HG03521 (cell line): ENCODE measurements around the gene CKM.

Source experiments
- ATAC-seq: cut with Tn5 transposase; IDR thresholded peaks from one replicate; pipeline ENCODE4 v1.9.1; 2021; ENCODE audit warnings: mild to moderate bottlenecking, moderate library complexity; ENCODE audit not compliant: unreplicated experiment

The CKM gene

DNA sequence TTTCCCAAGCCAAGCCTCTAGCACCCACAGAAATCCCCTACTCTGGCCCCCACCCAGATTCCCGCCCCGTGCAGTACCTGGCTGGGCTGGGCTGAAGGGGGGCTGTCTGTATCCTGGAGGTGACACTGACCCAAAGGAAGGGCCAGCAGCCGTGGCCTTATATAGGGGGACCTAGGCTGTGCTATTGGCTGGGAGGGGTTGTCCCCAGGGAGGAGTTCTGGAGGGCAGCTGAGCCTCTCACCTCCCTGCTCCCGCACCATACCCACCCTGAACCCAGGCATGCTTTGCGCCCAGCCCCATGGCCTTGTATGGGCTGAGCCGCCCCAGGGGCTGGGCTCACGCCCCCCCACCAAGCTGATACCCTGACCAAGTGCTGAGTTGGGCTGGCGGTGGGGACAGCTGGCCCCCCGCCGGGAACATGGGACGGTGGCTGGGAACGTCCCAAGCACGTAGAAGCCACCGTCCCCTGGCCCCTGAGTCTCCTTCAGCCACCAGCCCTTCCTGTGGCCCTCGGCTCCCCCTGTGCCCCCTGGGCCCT lies at the start of gene CKM:
TSS of gene CKM (minus strand) at position 132 of the 538 bp plus-strand sequence. CDS start 3,162 bp downstream, outside the sequence.
- ATAC-seq = no peak

DNA sequence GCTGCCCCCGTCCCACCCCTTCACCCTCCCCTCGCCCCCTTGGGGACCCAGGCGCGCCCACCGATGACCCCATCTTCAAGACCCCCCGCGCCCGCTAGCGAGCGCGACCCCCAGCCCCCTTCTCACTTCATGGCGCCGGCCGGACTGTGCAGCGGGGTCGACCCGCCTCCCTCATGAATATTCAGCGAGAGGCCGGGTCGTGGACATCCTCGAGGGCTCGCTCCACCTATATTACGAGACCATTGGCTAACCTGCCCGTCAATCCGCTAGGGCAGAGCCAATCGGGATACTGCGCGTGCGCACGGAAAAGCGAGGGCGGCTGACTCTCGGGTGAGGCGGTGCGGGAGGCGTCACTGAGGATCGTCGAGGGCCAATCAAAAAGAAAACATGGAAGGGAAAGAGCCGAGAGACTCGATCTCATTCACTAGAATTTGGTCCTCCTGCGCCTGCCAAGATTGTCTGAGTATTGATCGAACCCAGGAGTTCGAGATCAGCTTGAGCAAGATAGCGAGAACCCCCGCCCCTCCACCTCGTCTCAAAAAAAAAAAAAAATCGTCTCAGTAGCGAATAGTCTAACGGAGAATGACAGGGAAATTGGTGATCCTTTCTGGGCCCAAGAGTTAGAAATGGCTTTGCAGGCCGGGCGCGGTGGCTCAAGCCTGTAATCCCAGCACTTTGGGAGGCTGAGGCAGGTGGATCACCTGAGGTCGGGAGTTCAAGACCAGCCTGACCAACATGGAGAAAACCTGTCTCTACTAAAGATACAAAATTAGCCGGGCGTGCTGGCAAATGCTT lies 47.9 kb upstream of the CKM start, which contains the start of gene ERCC2:
TSS of gene ERCC2 (minus strand) at position 164 of the 795 bp plus-strand sequence. CDS start at position 131, 33 bp downstream.
- ATAC-seq = peak; percentile 95

DNA sequence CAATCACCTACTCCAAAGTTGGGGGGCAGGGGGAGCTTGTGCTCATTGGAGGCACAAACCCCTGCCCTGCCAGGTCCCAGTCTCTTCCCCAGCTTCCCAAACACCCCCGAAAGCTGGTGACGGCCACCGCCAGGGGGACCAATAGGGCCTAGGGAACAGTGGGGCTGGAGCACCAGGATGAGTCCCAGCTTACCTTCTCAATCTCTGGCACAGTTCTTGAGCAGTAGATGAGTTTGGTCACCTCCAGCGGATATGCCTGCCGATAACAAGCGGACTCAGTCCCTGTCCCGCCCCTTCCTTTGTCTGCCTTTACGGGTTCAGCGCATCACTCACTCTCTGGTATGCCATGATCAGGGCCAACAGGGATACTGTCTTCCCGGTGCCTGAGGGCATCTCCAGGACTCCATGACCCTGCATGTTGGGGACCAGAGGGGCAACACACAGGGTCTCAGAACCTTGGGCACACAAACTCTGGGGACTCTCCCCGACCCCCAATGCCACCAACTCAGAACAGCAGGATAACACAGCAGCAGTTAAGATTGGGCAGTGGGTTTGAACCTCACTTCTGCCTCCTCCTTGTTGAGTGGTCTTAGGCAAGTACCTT lies 46.2 kb upstream of the CKM start:
- no peak for ATAC-seq

GRCh38 chr19:45368127-45368526 lies 45.5 kb upstream of the CKM start:
- ATAC-seq = no peak

DNA sequence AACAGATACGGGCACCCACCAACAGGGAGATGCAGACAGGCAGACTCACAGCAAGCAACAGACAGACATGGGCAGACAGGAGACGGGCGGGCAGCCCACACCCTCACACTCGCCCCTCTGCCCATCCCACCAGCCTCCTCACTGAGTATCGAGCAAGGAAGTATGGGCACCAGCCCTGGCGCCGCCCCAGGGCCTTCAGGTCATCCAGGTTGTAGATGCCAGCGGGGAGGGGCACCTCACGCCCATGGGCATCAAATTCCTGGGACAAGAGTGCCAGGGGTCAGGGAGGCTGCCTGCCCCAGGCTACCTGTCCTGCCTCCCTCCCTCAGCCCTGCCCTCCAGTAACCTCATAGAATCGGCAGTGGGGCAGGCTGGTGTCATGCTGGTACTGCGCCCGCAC lies 42.0 kb upstream of the CKM start:
- ATAC-seq = no peak

DNA sequence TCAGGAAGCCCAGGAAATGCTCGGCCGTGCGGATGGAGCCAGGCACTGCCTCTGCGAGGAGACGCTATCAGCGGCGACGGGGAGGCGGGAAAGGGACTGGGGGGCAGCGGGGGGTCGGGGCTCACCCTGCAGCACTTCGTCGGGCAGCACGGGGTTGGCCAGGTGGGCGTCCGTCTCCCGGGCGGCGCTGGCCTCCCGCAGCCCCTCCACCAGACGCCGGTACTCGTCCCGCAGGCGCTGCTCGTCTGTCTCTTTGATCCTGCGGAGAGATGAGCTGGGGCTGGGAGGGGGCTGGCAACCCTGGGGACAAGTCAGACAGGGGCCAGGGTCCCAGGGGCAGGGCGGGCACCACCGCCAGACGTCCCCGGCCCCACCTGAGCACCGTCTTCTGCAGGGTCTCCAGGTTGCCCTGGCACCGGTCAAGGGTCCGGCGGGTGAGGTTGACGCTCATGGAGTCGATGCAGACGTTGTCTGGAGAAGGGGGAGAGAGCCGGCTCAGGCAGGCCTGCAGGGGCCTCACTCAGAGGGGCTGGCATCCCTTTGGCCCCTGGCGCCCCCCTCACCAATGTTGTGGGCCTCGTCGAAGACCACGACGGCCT lies 41.3 kb upstream of the CKM start:
- ATAC-seq = no peak

DNA sequence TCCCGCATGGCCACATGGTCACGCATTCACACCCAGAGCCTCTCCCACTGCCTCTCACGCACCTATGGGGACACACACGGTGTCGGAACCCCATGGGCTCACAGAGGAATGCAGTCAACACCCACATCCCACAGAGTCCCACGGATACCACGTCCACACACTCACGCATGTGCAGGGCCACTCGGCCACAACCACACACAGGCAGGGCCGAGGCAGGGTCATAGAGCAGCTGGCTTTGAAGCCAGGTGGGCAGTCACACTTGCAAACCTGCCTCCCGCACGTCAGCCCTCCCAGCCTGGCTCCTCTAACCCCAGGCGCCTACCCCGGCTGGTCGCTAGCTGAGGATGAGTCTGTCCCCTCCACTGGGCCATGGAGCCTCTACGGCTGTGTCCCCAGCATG lies 39.6 kb upstream of the CKM start:
- ATAC-seq = no peak

GRCh38 chr19:45361608-45362007 lies 38.9 kb upstream of the CKM start:
- ATAC-seq = no peak

- ATAC-seq = no peak
Observed at GRCh38 chr19:45358213-45358792, 35.6 kb upstream of the CKM start.

- ATAC-seq = no peak
Observed at GRCh38 chr19:45357445-45357783, 34.7 kb upstream of the CKM start.

DNA sequence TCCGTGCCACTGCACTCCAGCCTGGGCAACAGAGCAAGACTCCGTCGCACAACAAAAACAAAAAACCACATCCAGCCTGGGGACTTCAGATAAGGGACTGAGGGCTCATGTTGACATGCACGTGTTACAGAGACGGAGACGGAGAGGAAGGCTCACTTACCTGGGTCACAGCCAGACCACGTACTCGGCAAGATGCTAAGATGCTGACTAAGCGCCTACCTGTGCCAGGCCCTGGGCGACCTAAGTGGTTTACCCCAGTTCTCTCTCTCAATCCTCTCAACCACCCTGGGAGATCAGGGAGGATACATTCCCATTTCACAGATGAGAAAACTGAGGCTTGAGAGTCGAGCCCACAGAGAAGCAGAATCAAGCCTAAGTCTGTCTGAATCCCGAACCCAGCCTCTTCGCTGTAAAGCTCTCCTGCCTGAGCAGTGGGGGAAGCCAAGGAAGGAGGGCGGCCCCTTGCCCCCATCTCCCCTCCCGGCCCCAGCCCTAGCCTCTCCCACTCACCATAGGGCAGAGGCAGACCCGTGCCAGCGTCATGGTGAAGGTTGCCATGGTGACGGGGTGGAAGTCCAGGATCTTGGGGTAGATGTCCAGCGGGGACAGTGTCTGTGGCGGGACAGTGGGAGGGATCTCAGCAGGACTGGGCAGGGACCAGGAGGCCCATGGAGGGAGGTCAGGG lies 34.2 kb upstream of the CKM start:
- ATAC-seq = no peak

GRCh38 chr19:45355910-45356309 lies 33.2 kb upstream of the CKM start:
- no peak for ATAC-seq

DNA sequence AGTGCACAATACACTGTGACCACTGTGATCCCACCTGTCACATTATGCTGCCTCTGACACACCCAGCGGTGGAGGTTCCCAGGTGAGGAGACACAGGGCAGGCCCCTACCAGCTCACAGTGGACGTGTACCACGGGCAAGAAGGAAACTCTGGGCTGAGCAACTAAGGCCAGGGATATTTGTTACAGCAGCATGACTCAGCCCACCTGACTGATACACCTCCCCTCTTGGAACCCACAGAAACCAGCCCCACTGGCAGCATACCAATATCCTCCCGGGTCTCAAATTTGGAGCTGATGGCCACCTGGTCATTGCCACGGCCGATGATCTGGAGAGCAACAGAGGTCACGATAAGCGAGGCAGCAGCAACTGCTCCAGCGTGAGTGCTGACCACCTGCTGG lies 32.7 kb upstream of the CKM start:
- ATAC-seq = no peak

- no peak for ATAC-seq
Observed at GRCh38 chr19:45354241-45354842, 31.7 kb upstream of the CKM start.

DNA sequence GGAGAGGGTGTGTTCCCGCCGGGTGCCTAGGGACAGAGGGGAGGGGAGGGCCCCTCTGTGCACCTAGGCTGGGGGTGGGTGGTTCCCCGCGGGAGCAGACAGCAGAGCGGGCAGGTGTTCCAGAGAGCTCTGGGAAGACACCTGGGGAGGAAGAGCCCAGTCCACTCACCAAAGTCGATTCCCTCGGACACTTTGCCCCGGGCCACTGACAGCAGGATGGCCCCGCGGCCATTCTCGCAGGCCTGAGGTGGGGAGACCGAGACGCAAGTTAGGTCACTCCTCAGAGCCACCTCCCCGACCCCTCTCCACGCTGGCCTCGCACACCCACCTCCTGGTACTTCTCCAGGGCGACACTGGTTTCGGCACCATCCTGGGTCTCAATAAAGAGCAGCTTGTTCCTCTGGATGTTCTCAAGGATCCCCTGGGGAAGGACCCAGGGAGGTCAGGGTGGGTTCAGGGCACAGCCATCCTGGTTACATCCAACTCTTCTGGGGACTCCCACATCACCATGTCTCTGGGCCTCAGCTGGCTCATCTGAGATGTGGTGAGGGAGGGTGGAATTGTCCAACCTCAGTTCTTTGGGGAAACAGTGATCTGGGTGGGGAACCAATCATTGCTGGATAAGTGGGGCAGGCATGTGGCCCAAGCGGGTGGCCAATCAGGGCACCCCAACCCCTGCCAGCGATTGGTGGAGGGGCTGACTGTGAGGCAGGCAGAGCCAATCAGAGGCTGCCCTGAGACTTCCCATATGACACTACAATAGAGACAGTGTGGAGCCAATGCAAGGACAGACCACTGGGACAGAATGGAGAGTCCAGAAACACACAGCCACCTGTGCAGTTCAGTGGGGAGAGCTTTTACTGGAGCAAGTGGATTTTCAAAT lies 30.5 kb upstream of the CKM start:
- no peak for ATAC-seq

GRCh38 chr19:45352471-45352870 lies 29.8 kb upstream of the CKM start:
- ATAC-seq = no peak

DNA sequence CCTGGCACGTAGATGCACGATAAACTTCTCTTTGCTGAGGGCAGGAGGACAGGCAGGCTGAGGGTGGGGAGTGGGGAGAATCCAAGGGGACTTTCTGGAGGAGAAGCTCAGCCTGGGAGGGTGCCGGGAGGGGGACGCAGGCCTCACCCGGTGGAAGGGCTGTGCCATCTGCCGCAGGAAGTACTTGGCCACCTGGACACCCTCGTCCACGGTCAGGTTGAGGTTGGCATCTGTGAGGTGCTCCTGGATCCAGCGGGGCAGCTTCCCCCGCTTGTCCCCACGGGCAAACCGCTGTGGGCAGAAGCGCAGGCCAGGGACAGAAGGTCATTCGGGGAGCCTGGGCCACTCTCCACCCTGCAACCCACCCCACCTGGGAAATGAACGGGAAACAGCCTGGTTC lies 29.4 kb upstream of the CKM start:
- no peak for ATAC-seq

- ATAC-seq = no peak
Observed at GRCh38 chr19:45351401-45351952, 28.8 kb upstream of the CKM start.

GRCh38 chr19:45350477-45351058 lies 27.9 kb upstream of the CKM start:
- ATAC-seq = no peak
